ENCODE results near the gene NELFE.
"Not testable (repeated sequence)": the region's sequence is repeated elsewhere in the genome, so short reads cannot be mapped to it uniquely, and the experiment has no call there.

The NELFE gene

GRCh38 chr6:31918069-31918720 lies 40.6 kb downstream of the NELFE start:
- no peak for DNase-seq (ENCODE audit: low spot score)

- DNase-seq (ENCODE audit: low spot score) = no peak
Observed at GRCh38 chr6:31915756-31916155, 43.0 kb downstream of the NELFE start.

GRCh38 chr6:31915351-31915750 lies 43.4 kb downstream of the NELFE start:
- no peak for DNase-seq (ENCODE audit: low spot score)

DNA sequence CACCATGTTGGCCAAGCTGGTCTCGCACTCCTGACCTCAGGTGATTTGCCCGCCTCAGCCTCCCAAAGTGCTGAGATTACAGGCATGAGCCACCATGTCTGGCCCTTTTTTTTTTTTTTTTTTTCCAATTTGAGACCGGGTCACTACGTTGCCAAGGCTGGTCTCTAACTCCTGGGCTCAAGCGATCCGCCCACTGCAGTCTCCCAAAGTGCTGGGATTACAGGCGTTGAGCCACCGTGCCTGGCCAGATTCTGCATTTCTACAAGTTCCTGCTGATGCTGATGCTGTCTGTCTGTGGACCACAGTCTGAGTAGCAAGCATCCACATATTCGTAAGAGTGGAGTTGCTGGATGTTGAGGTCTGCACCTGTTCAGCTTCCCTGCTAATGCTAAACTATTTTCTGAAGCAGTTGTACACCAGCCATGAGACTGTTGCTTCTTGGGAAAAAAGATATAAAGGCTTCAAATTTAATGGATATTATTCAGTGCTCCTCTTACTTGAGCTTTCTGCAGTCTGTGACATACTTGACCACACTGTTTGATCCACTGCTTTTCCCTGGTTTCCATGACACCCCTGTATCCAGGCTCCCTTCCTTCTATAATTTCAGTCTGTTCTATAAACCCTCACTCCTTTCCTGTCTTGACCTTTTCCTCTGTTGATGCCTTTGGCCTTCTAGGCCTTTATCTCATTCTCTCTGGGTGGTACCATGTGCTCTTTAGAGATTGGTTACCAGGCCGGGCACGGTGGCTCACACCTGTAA lies 46.8 kb downstream of the NELFE start:
- no peak for DNase-seq (ENCODE audit: low spot score)

- DNase-seq (ENCODE audit: low spot score) = not testable (repeated sequence)
Observed at GRCh38 chr6:31909298-31909697, 49.5 kb downstream of the NELFE start.

DNA sequence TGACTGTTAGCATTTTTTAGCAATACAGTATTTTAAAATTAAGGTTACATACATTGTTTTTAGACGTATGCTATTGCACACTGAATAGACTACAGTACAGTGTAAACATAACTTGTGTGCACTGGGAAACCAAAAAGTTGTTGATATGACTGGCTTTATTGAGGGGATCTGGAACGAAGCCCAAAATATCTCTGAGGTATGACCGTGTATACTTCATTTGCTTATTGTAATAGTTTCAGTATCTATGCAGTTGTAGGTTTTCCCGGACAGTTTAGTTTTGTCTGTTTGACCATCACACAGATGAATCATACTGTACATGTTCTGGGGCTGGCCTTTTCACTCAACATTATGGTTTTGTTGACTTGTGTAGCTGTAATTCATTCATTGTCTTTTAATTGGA lies 50.0 kb downstream of the NELFE start:
- DNase-seq (ENCODE audit: low spot score) = no peak

DNA sequence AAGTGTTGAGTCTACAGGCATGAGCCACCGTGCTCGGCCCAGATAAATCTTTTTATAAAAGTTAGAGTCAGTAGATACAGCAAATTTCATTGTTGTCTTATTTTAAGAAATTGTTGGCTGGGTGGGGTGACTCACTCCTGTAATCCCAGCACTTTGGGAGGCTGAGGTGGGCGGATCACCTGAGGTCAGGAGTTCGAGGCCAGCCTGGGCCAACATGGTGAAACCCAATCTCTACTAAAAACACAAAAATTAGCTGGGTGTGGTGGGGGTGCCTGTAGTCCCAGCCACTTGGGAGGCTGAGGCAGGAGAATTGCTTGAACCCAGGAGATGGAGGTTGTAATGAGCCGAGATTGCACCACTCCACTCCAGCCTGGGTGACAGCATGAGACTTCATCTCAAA lies 50.5 kb downstream of the NELFE start:
- not testable (repeated sequence) for DNase-seq (ENCODE audit: low spot score)

GRCh38 chr6:31907158-31907813 lies 51.5 kb downstream of the NELFE start:
- DNase-seq (ENCODE audit: low spot score) = no peak

DNA sequence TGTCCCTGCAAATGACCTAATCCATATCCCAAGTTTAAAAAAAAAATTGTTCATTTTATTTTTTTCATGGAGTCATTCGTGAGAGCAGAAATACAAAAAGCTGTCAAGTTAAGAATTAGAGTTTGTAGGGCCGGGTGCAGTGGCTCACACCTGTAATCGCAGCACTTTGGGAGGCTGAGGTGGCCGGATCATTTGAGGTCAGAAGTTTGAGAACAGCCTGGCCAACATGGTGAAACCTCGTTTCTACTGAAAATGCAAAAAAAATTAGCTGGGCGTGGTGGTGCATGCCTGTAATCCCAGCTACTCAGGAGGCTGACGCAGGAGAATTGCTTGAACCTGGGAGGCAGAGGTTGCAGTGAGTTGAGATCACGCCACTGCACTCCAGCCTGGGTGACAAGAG lies 52.0 kb downstream of the NELFE start:
- DNase-seq (ENCODE audit: low spot score) = not testable (repeated sequence)

- DNase-seq (ENCODE audit: low spot score) = no peak
Observed at GRCh38 chr6:31906122-31906521, 52.6 kb downstream of the NELFE start.

DNA sequence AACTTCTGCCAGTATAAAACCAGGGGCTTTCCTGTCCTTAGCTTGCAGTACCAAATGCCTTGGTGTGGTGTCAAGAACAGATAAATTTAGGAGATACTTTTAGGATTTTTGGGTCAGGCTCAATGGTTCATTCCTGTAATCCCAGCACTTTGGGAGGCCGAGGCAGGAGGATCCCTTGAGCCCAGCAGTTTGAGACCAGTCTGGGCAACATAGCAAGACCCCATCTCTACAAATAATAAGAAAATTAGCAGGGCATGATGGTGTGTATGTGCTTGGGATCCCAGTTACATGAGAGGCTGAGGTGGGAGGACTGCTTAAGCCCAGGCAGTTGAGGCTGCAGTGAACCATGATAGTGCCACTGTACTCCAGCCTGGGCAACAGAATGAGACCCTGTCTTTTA lies 53.7 kb downstream of the NELFE start:
- DNase-seq (ENCODE audit: low spot score) = no peak

GRCh38 chr6:31903957-31904356 lies 54.8 kb downstream of the NELFE start:
- DNase-seq (ENCODE audit: low spot score) = no peak
